GM23338 (cell line): Measurements from ENCODE around the gene TMEM30B.

Source experiments
- CREB1 ChIP-seq: fragments of 250-450 bp; sonication (Bioruptor Pico); IDR thresholded peaks from 2 replicates; pipeline ENCODE4 v1.5.0; 2020; ENCODE audit warnings: low read depth, mild to moderate bottlenecking, moderate library complexity
- CTCF ChIP-seq, 2 experiments: fragments of 200-600 bp in 1 of 2; sonication (generic) in 1 of 2; conservative IDR thresholded peaks; 2 replicates each; pipeline versions ENCODE4 v1.5.1 to v1.6.1; 2016 to 2017; ENCODE audit warnings: antibody characterized with exemption in 2 of 2, low read depth in 2 of 2, mild to moderate bottlenecking in 2 of 2, moderate library complexity in 1 of 2
- ETS1 ChIP-seq: IDR thresholded peaks from 2 replicates; pipeline ENCODE4 v1.6.1; 2016; ENCODE audit warnings: antibody characterized with exemption
- EZH2 ChIP-seq: fragments of 200-600 bp; sonication (generic); IDR thresholded peaks from one replicate; pipeline ENCODE4 v1.8.0; 2017; ENCODE audit warnings: antibody characterized with exemption, mild to moderate bottlenecking, low read depth; ENCODE audit not compliant: unreplicated experiment
- EZH2phosphoT487 ChIP-seq: fragments of 200-600 bp; sonication (generic); IDR thresholded peaks from one replicate; pipeline ENCODE4 v1.8.1; 2018; ENCODE audit warnings: antibody characterized with exemption; ENCODE audit not compliant: unreplicated experiment
- JUNB ChIP-seq: IDR thresholded peaks from one replicate; pipeline ENCODE4 v1.6.1; 2016; ENCODE audit warnings: antibody characterized with exemption; ENCODE audit not compliant: unreplicated experiment
- POLR2AphosphoS5 ChIP-seq: IDR thresholded peaks from 2 replicates; pipeline ENCODE4 v1.6.1; 2016; ENCODE audit warnings: antibody characterized with exemption, low read depth
- REST ChIP-seq: IDR thresholded peaks from one replicate; pipeline ENCODE4 v1.6.1; 2018; ENCODE audit warnings: antibody characterized with exemption; ENCODE audit not compliant: unreplicated experiment
- STAT1 ChIP-seq: IDR thresholded peaks from one replicate; pipeline ENCODE4 v1.6.1; 2016; ENCODE audit warnings: antibody characterized with exemption; ENCODE audit not compliant: unreplicated experiment
- ZNF114 ChIP-seq: fragments of 250-450 bp; sonication (Bioruptor Pico); IDR thresholded peaks from 2 replicates; pipeline ENCODE4 v1.5.0; 2020; ENCODE audit warnings: mild to moderate bottlenecking, moderate library complexity
- ZNF462 ChIP-seq: fragments of 250-450 bp; sonication (Bioruptor Pico); IDR thresholded peaks from 2 replicates; pipeline ENCODE4 v1.5.0; 2020; ENCODE audit warnings: mild to moderate bottlenecking, moderate library complexity

GRCh38 chr14:61238611-61239245, 42.4 kb downstream of the TMEM30B start:
- TF ChIP-seq CTCF (conservative IDR thresholded peaks at IDR 0.05; ENCODE audit: low read depth in 2 of 2) = no peak
- TF ChIP-seq EZH2phosphoT487 = no peak
- TF ChIP-seq EZH2 = no peak
- no peak for TF ChIP-seq POLR2AphosphoS5
- no peak for TF ChIP-seq REST
- TF ChIP-seq CREB1 = no peak
- TF ChIP-seq ETS1 = no peak
- no peak for TF ChIP-seq STAT1
- TF ChIP-seq JUNB = no peak
- TF ChIP-seq ZNF462 = no peak
- no peak for TF ChIP-seq ZNF114 (CRISPR knock-in tag)
